DOHH2 (cell line): Measurements from ENCODE around the gene MEOX1.

ENCODE experiments used
- CTCF ChIP-seq: fragments of 200-600 bp; sonication (generic); IDR thresholded peaks from one replicate; pipeline ENCODE4 v1.5.1; 2014; ENCODE audit warnings: antibody characterized with exemption, mild to moderate bottlenecking, low read depth, low read length; ENCODE audit not compliant: poor library complexity, severe bottlenecking
- EZH2phosphoT487 ChIP-seq: fragments of 200-600 bp; sonication (generic); IDR thresholded peaks from 2 replicates; pipeline ENCODE4 v1.6.1; 2017; ENCODE audit warnings: borderline replicate concordance, mild to moderate bottlenecking, antibody characterized with exemption, low read length, moderate library complexity, mixed read lengths

- TF ChIP-seq EZH2phosphoT487 (no peak), CTCF (no peak)
These were observed 44.9 kb downstream of the MEOX1 start for GRCh38 chr17:43616852-43617251.
